GM21526 (cell line): ENCODE measurements around the gene DDX11.
"Not testable (repeated sequence)": the region's sequence is repeated elsewhere in the genome, so short reads cannot be mapped to it uniquely, and the experiment has no call there.

Experiments used
- ATAC-seq: cut with Tn5 transposase; IDR thresholded peaks from one replicate; pipeline ENCODE4 v1.9.1; 2021; ENCODE audit warnings: moderate library complexity; ENCODE audit not compliant: unreplicated experiment, low FRiP score

DDX11 gene

DNA sequence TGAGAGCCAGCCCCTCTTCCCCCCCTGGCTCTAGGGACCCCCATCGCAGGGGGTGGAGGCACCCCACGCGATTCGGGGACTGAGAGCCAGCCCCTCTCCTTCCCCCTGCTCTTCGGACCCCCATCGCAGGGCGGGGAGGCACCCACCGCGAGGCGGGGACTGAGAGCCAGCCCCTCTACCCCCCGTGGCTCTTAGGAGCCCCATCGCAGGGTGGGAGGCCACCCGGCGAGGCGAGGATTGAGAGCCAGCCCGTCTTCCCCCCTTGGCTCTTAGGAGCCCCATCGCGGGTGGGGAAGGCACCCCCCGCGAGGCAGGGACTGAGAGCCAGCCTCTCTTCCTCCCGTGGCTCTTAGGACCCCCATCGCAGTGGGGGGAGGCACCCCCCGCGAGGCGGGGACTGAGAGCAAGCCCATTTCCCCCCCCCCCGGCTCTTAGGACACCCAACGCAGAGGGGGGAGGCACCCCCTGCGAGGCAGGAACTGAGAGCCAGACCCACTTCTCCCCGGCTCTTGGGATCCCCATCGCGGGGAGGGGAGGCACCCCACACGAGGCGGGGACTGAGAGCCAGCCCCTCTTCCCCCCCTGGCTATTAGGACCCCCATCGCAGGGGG, 45.6 kb downstream of the DDX11 start:
- no peak for ATAC-seq

DNA sequence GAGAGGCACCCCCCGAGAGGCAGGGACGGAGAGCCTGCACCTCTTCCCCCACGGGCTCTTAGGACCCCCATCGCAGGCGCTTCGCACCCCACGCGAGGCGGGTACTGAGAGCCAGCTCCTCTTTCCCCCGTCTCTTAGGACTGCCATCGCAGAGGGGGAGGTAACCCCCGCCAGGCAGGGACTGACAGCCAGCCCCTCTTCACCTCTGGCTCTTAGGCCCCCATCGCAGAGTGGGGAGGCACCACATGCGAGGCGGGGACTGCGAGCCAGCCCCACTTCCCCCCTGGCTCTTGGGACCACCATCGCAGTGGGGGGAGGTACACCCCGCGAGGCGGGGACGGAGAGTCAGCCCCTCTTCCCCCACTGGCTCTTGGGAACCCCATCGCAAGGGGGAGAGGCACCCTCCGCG, 46.1 kb downstream of the DDX11 start:
- ATAC-seq, result no peak

DNA sequence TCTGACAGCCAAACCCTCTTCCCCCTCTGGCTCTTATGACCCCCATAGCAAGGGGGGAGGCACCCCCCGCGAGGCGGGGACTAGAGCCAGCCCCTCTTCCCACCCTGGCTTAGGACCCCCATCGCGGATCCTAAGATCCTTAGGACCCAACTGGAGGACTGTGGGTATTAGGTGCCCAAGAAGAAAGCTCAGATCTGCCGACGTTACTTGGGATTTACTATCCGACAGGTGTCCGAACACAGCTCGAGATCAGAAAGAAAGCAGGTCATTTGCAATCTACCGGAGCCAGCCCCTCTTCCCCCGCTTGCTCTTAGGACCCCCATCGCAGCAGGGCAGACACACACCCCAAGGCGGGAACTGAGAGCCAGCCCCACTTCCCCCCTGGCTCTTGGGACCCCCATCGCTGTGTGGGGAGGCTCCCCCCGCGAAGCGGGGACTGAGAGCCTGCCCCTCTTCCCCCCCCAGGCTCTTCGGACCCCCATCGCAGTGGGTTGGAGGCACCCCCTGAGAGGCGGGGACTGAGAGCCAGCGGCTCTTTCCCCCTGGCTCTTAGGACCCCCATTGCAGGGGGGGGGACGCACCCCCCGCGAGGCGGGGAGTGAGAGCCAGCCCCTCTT, 46.8 kb downstream of the DDX11 start:
- no peak for ATAC-seq

DNA sequence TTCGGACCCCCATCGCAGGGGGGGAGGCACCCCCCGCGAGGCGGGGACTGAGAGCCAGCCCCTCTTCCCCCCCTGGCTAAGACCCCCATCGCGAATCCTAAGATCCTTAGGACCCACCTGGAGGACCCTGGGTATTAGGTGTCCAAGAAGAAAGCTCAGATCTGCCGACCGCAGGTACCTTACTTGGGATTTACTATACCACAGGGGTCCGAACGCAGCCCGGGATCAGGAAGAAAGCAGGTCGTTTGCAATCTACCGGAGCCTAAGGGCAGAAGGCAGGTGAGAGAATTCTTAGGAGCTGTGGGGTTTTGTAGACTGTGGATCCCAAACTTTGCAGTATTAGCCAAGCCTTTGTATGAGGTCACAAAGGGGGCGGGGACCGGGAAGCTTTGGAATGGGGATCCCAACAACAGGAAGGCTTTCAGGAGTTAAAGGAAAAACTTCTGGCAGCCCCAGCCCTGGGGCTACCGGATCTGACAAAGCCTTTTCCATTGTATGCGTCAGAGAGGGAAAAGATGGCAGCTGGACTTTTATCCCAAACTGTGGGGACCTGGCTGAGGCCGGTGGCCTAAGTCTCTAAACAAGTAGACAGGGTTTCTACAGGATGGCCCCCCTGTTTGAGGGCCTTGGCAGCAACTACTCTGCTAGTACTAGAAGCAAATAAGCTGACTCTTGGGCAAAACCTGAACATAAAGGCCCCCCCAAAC, 47.5 kb downstream of the DDX11 start:
- not testable (repeated sequence) for ATAC-seq

DNA sequence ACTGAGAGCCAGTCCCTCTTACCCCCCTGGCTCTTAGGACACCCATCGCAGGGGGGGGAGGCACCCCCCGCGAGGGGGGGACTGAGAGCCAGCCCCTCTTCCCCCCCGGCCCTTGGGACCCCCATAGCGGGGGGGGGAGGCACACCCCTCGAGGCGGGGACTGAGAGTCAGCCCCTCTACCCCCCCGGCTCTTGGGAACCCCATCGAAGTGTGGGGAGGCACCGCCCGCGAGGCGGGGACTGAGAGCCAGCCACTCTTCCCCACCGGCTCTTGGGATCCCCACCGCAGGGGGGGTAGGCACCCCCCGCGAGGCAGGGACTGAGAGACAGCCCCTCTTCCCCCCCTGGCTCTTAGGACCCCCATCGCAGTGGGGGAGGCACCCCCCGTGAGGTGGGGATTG, 48.8 kb downstream of the DDX11 start:
- no peak for ATAC-seq

DNA sequence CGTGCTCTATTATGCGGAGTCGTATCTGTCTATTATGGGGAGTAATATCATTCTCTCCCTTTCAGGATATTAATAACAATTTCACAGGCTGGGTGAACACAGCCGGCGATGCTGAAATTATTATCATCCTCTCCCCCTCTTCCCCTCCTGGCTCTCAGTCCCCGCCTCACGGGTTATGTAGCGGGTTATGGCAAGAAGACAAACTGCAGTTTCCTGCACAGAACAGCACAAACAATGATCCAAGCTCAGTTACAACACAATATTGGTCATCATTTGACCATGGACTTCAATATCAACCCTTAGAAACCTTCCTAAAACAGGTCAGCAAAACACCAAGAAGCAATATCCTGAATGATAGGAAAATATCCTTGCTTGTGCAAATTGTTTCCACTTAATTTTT, 50.5 kb downstream of the DDX11 start:
- not testable (repeated sequence) for ATAC-seq

DNA sequence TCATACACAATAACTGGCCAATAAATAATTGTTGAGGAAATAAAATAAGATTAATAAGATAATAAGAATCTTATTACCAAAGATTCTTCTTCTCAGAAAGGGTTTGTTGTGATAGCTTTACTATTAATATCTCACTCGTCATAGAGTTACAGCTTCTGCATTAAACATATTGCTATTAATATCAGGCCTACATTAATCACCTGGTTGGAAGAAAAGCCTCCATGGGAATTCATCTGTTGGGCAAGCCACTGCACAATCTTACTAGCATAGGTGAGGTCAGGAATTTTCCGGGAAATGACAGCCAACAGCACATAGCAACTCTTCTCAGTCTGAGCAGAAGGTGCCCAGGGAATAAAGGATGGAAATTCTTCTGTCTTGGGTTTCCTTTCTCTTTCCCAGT, 51.5 kb downstream of the DDX11 start:
- ATAC-seq, result not testable (repeated sequence)

DNA sequence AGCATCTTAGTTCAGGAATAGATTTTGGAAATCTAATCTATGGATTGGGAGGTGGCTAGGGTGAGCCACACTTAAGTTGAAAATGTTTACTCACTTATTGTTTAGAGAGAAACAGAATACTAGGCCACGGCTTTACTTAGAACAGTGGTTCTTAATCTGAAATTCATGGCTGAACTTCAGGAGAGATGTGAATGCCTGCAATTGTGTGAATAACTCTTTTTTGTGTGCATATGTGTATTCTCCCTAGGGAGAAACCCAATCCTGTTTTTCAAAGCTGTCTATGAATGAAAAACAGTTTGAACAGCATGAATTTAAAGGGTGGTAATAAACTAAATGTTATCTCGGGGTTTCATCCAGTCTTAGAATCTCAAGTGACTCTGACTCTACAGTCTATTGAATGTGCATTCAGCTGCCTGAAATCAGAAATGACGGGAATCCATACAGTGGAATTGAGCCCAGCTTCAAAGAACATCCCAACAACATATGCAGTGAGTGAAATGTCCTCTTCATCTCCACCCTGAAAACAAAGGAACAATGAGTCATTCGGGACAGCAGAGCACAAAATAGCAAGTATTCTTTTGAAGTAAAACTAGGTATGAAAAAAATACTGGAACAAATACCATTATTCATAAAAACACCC, 53.7 kb downstream of the DDX11 start:
- not testable (repeated sequence) for ATAC-seq

DNA sequence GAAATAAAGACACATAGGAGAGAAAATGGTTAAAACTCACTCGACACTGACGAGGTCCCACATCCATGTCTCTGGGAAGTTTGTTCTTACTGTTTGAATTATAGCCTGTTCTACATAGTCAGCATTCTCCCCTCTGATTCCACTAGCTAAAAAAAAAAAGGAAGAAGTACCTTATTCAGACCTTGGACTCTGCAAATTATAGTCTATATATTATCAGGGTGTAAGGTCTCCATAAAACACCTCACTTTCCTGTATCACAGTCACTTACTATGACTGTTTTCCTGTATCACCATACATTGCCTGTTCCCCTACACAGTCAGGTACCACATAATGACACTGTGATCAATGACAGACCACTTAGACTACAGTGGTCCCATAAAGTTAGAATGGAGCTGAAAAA, 62.9 kb downstream of the DDX11 start:
- ATAC-seq, result not testable (repeated sequence)

DNA sequence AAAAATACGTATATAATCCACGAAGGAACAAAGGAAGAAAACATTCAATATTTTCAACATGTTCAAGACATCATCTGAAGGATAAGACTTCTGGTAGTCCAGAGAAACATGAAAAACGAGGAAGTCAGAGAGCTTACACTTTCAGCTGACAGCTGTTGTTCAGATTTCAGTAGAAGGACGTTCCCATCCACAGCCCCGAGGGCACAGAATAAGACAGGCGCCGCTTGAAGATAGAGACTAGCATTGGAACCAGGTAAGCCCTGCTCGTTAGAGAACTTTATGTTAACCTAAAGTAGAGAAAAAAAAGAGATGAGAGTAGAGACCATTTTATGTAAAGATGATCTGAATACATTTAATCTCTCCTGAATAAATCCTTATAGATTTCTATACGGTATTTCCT, 71.1 kb downstream of the DDX11 start:
- ATAC-seq, result not testable (repeated sequence)

DNA sequence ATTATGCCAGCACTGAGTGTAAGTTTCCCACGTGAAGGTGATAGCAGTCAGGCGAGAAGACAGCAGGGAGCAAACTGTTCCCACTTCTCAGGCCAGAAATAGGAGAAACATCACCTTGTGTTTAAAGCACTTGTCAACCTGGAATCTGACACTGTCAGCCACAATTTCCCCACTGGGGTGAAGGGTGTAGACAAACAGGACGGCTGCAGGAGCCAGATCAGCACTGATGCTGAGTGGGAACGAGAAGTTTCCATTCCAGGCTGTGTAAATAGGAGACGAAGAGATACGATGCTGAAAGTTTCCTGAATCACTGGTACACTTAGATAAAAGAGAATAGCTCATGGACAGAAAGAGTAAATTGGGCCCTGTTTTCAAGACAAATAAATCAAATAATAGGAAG, 71.6 kb downstream of the DDX11 start:
- ATAC-seq, result not testable (repeated sequence)

DNA sequence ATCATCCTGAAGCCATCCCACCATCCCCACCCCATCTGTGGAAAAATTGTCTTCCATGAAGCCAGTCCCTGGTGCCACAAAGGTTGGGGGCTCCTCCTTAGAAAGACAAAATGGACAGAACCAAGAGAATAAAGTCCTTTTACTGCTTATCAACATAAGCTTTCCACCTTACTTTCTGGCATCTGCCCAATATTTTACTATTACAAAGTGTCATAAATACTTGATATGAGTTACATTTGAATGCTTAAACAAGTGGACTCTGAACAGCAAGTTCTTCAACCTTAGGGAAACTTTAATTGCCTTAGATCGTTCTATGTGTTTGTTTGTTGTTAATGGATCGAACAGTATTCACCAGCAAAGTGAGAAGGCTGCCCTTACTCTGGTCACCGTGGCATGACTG, 73.8 kb downstream of the DDX11 start:
- ATAC-seq, result not testable (repeated sequence)

DNA sequence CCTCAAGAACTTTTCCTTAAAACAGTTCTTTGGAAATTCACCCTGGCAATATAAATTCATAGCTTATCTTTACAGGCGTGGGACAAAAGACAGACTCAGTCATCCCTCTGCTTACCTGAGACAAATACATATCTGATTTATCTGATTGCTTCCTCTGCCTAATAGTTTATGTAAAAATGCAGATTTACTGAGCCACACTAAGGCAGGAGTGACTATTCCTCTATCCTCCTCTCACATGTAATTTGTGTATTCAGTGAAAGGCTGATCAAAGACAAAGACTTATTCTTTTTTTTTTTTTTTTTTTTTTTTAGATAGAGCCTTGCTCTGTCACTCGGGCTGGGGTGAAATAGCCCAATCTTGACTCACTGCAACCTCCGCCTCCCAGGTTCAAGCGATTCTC, 77.1 kb downstream of the DDX11 start:
- not testable (repeated sequence) for ATAC-seq
